ENCODE measurements around the gene LRP8.
A peak's percentile ranks its signal among the peaks of the same experiment; 100 is the strongest.

The LRP8 gene

GRCh38 chr1:53366901-53367502, 39.1 kb upstream of the LRP8 start:
- H3K36me3 Mint-ChIP-seq = no peaks in the 10 kb centered on the region
- H3K27ac Mint-ChIP-seq = peak overlapping the region; percentile 19
- H3K4me3 Mint-ChIP-seq = no peak overlapping the region
- H3K9me3 Mint-ChIP-seq = no peaks in the 10 kb centered on the region
- H3K27me3 Mint-ChIP-seq = no peaks in the 10 kb centered on the region
- peaks cover 21% of the 10 kb centered on the region for H3K4me1 Mint-ChIP-seq

- Mint-ChIP-seq H3K36me3 (no peaks in the 10 kb centered on the region), H3K27ac (no peak overlapping the region), H3K9me3 (no peaks in the 10 kb centered on the region), H3K4me3 (no peak overlapping the region), H3K27me3 (no peaks in the 10 kb centered on the region), H3K4me1 (peaks cover 21% of the 10 kb centered on the region)
Observed at GRCh38 chr1:53365437-53366063, 37.7 kb upstream of the LRP8 start.

GRCh38 chr1:53362851-53363642, 35.2 kb upstream of the LRP8 start:
- Mint-ChIP-seq H3K9me3 (no peaks in the 10 kb centered on the region), H3K4me1 (peaks cover 15% of the 10 kb centered on the region), H3K36me3 (no peaks in the 10 kb centered on the region), H3K27ac (no peak overlapping the region), H3K27me3 (no peaks in the 10 kb centered on the region), H3K4me3 (no peak overlapping the region)

- Mint-ChIP-seq H3K4me3 (no peak overlapping the region), H3K27ac (no peak overlapping the region), H3K9me3 (no peaks in the 10 kb centered on the region), H3K36me3 (no peaks in the 10 kb centered on the region), H3K27me3 (no peaks in the 10 kb centered on the region), H3K4me1 (peaks cover 8% of the 10 kb centered on the region)
Observed at GRCh38 chr1:53362270-53362669, 34.4 kb upstream of the LRP8 start.

- peaks cover 8% of the 10 kb centered on the region for H3K4me1 Mint-ChIP-seq
- no peak overlapping the region for H3K4me3 Mint-ChIP-seq
- H3K9me3 Mint-ChIP-seq = peaks cover 5% of the 10 kb centered on the region
- H3K27ac Mint-ChIP-seq = no peak overlapping the region
- H3K27me3 Mint-ChIP-seq = no peaks in the 10 kb centered on the region
- peaks cover 4% of the 10 kb centered on the region for H3K36me3 Mint-ChIP-seq
Observed at GRCh38 chr1:53361541-53361961, 33.7 kb upstream of the LRP8 start.

- Mint-ChIP-seq H3K36me3 (peaks cover 4% of the 10 kb centered on the region), H3K27ac (no peak overlapping the region), H3K4me3 (no peak overlapping the region), H3K27me3 (no peaks in the 10 kb centered on the region), H3K4me1 (no peaks in the 10 kb centered on the region), H3K9me3 (peaks cover 5% of the 10 kb centered on the region)
Observed at GRCh38 chr1:53359934-53360276, 32.0 kb upstream of the LRP8 start.

GRCh38 chr1:53359225-53359933, 31.5 kb upstream of the LRP8 start:
- H3K36me3 Mint-ChIP-seq = peaks cover 4% of the 10 kb centered on the region
- no peaks in the 10 kb centered on the region for H3K4me1 Mint-ChIP-seq
- H3K4me3 Mint-ChIP-seq = no peak overlapping the region
- H3K27ac Mint-ChIP-seq = no peak overlapping the region
- H3K9me3 Mint-ChIP-seq = peaks cover 5% of the 10 kb centered on the region
- H3K27me3 Mint-ChIP-seq = no peaks in the 10 kb centered on the region

GRCh38 chr1:53356637-53357036, 28.8 kb upstream of the LRP8 start:
- peaks cover 4% of the 10 kb centered on the region for H3K36me3 Mint-ChIP-seq

GRCh38 chr1:53354119-53354518, 26.2 kb upstream of the LRP8 start:
- H3K27ac Mint-ChIP-seq = no peak overlapping the region
- H3K36me3 Mint-ChIP-seq = peaks cover 4% of the 10 kb centered on the region
- peaks cover 5% of the 10 kb centered on the region for H3K9me3 Mint-ChIP-seq
- H3K4me1 Mint-ChIP-seq = no peaks in the 10 kb centered on the region
- no peak overlapping the region for H3K4me3 Mint-ChIP-seq
- no peaks in the 10 kb centered on the region for H3K27me3 Mint-ChIP-seq

More at GRCh38 chr1:53356637-53357036, 28.8 kb upstream of the LRP8 start:
- Mint-ChIP-seq H3K4me3 (no peak overlapping the region), H3K4me1 (no peaks in the 10 kb centered on the region), H3K27ac (no peak overlapping the region), H3K9me3 (peaks cover 5% of the 10 kb centered on the region), H3K27me3 (no peaks in the 10 kb centered on the region)

GRCh38 chr1:53352561-53352960, 24.7 kb upstream of the LRP8 start:
- Mint-ChIP-seq H3K4me3 (no peak overlapping the region), H3K27me3 (no peaks in the 10 kb centered on the region), H3K4me1 (no peaks in the 10 kb centered on the region), H3K9me3 (peaks cover 5% of the 10 kb centered on the region), H3K36me3 (peaks cover 4% of the 10 kb centered on the region), H3K27ac (no peak overlapping the region)

GRCh38 chr1:53350853-53351767, 23.2 kb upstream of the LRP8 start:
- no peak overlapping the region for H3K27ac Mint-ChIP-seq

GRCh38 chr1:53349968-53350852, 22.3 kb upstream of the LRP8 start:
- no peak overlapping the region for H3K27ac Mint-ChIP-seq
- no peaks in the 10 kb centered on the region for H3K4me1 Mint-ChIP-seq
- no peaks in the 10 kb centered on the region for H3K27me3 Mint-ChIP-seq
- no peak overlapping the region for H3K4me3 Mint-ChIP-seq
- H3K36me3 Mint-ChIP-seq = no peaks in the 10 kb centered on the region
- no peaks in the 10 kb centered on the region for H3K9me3 Mint-ChIP-seq

More at GRCh38 chr1:53350853-53351767, 23.2 kb upstream of the LRP8 start:
- H3K36me3 Mint-ChIP-seq = no peaks in the 10 kb centered on the region
- H3K27me3 Mint-ChIP-seq = no peaks in the 10 kb centered on the region
- no peaks in the 10 kb centered on the region for H3K4me1 Mint-ChIP-seq
- no peaks in the 10 kb centered on the region for H3K9me3 Mint-ChIP-seq
- no peak overlapping the region for H3K4me3 Mint-ChIP-seq

- Mint-ChIP-seq H3K27me3 (no peaks in the 10 kb centered on the region), H3K4me3 (no peak overlapping the region)
Observed at GRCh38 chr1:53349369-53349835, 21.5 kb upstream of the LRP8 start.

More at GRCh38 chr1:53349369-53349835, 21.5 kb upstream of the LRP8 start:
- no peaks in the 10 kb centered on the region for H3K4me1 Mint-ChIP-seq
- no peak overlapping the region for H3K27ac Mint-ChIP-seq
- no peaks in the 10 kb centered on the region for H3K9me3 Mint-ChIP-seq
- no peaks in the 10 kb centered on the region for H3K36me3 Mint-ChIP-seq

Data from activated naive CD4-positive, alpha-beta T cell treated with anti-CD3 and anti-CD28 coated beads, Interleukin-2, amount 50 U/mL, for 24 hours (primary cell).